Activated CD8-positive, alpha-beta T cell treated with anti-CD3 and anti-CD28 coated beads for 36 hours (primary cell): Measurements from ENCODE around the gene CTH. TPM values are rescaled to one million over a fixed set of nuclear protein-coding genes. Genes with fewer than 3 reads are reported as not detected.

Experiments used
- ATAC-seq: fragments of 200-7000 bp; cut with Tn5 transposase; one replicate; pipeline ENCODE4 v1.10.0; 2021; ENCODE audit warnings: mild to moderate bottlenecking, moderate library complexity
- CTCF ChIA-PET: fragments of 350-600 bp; sonication (Branson Sonifier 250); formaldehyde crosslinking; loops from one replicate; lab custom pipeline; 2021; ENCODE audit warnings: antibody characterized with exemption; lab: Charles Lee
- POLR2A ChIA-PET: fragments of 350-600 bp; sonication (Branson Sonifier 250); formaldehyde crosslinking; loops from one replicate; lab custom pipeline; 2021; ENCODE audit warnings: antibody characterized with exemption; lab: Charles Lee
- DNase-seq: peaks from one replicate; pipeline ENCODE4 v3.0.0-alpha.2; 2020
- H3K27ac Mint-ChIP-seq: one replicate; pipeline ENCODE4 v1.8.0; 2021; ENCODE audit warnings: mild to moderate bottlenecking, mixed read lengths
- H3K27me3 Mint-ChIP-seq: one replicate; pipeline ENCODE4 v1.8.0; 2021; ENCODE audit warnings: mixed read lengths
- H3K36me3 Mint-ChIP-seq: one replicate; pipeline ENCODE4 v1.8.0; 2021; ENCODE audit warnings: low read depth, mixed read lengths
- H3K4me1 Mint-ChIP-seq: one replicate; pipeline ENCODE4 v1.8.0; 2021; ENCODE audit warnings: low read depth, mixed read lengths
- H3K4me3 Mint-ChIP-seq: one replicate; pipeline ENCODE4 v1.8.0; 2021; ENCODE audit warnings: mild to moderate bottlenecking, moderate library complexity, mixed read lengths
- H3K9me3 Mint-ChIP-seq: one replicate; pipeline ENCODE4 v1.8.0; 2021; ENCODE audit warnings: mixed read lengths
- CTCF ChIP-seq: fragments of 200-600 bp; IDR thresholded peaks from one replicate; pipeline ENCODE4 v1.8.0; 2022; ENCODE audit warnings: antibody characterized with exemption, mild to moderate bottlenecking
- intact Hi-C: fragments of 100-400 bp; cut with micrococcal nuclease; formaldehyde crosslinking; loops from one replicate; pipeline ENCODE4 v1.10.0; 2022
- total RNA-seq, 2 experiments: library from RNA; stranded (reverse); gene quantifications; one replicate each; pipeline ENCODE4 v1.2.3, GENCODE V29; 2021

CTH gene
- total RNA-seq, 2 experiments from 2014 or later, result 34.5 to 35.0 TPM

GRCh38 chr1:70385477-70385876, 25.6 kb upstream of the CTH start:
- Mint-ChIP-seq H3K4me1 (no peaks in the 10 kb centered on the region), H3K36me3 (no peaks in the 10 kb centered on the region), H3K9me3 (no peaks in the 10 kb centered on the region), H3K4me3 (no peak overlapping the region), H3K27ac (no peak overlapping the region), H3K27me3 (peaks cover 5% of the 10 kb centered on the region)
- ChIA-PET CTCF (no interaction called here), POLR2A (no interaction called here)
- no peak for DNase-seq
- intact Hi-C loops, result no loop called here
- TF ChIP-seq CTCF, result no peak
- ATAC-seq, result no peak

DNA sequence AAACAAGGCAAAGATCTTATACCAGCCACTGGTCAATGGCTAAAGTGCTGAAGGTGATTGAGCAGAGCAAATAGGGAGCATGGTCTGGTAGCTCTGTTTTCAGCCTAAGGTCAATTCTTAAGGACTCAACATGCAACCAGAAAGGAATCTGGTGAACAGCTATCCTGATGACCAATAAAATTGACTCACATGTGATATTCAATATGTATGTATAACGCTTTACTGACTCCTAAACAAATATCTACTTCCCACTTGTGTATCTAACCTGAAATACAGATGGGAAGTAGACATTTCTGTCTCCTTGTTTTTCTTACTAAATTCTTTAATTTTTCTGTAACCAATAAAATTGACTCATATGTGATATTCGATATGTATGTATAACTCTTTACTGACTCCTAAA, 24.9 kb upstream of the CTH start:
- no peaks in the 10 kb centered on the region for H3K9me3 Mint-ChIP-seq
- no peak overlapping the region for H3K4me3 Mint-ChIP-seq
- POLR2A ChIA-PET, result no interaction called here
- CTCF ChIA-PET, result no interaction called here
- intact Hi-C loops, result no loop called here
- H3K36me3 Mint-ChIP-seq, result no peaks in the 10 kb centered on the region
- H3K27me3 Mint-ChIP-seq, result peaks cover 5% of the 10 kb centered on the region
- H3K4me1 Mint-ChIP-seq, result no peaks in the 10 kb centered on the region
- no peak for ATAC-seq
- DNase-seq, result no peak
- no peak for TF ChIP-seq CTCF
- no peak overlapping the region for H3K27ac Mint-ChIP-seq

DNA sequence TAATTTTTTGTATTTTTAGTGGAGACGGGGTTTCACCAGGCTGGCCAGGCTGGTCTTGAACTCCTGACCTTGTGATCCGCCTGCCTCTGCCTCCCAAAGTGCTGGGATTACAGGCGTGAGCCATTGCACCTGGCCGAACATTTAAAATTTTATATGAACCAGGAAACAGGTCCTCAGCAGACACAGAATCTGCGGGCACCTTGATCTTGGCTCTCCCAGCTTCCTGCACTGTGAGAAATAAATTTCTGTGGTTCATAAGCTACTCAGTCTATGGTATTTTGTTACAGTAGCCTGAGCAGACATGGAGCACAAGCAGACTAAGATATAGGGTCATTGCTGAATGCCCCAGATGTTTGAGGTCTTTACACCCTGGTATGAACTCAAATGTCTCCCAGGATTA, 23.6 kb upstream of the CTH start:
- CTCF ChIA-PET, result interaction anchor here (1.6 kb wide), 1 partner anchor 23 kb away, joined by 6 read pairs; the partner anchor contains the start of gene CTH
- POLR2A ChIA-PET, result no interaction called here
- peaks cover 5% of the 10 kb centered on the region for H3K27me3 Mint-ChIP-seq
- no peaks in the 10 kb centered on the region for H3K36me3 Mint-ChIP-seq
- no peak overlapping the region for H3K27ac Mint-ChIP-seq
- no peak for TF ChIP-seq CTCF
- no peaks in the 10 kb centered on the region for H3K9me3 Mint-ChIP-seq
- DNase-seq (no peak), ATAC-seq (no peak)
- H3K4me1 Mint-ChIP-seq, result no peaks in the 10 kb centered on the region
- no peak overlapping the region for H3K4me3 Mint-ChIP-seq
- intact Hi-C loops, result no loop called here

- Mint-ChIP-seq H3K4me1 (no peaks in the 10 kb centered on the region), H3K9me3 (no peaks in the 10 kb centered on the region), H3K27me3 (peaks cover 4% of the 10 kb centered on the region), H3K27ac (no peak overlapping the region), H3K4me3 (no peak overlapping the region), H3K36me3 (no peaks in the 10 kb centered on the region)
- CTCF ChIA-PET, result interaction anchor here (0.6 kb wide), 1 partner anchor 19 kb away, joined by 3 read pairs; the partner anchor contains the start of gene CTH
- intact Hi-C loops, result no loop called here
- POLR2A ChIA-PET, result no interaction called here
- ATAC-seq (no peak), DNase-seq (no peak)
- no peak for TF ChIP-seq CTCF
Observed at GRCh38 chr1:70392626-70393025, 18.4 kb upstream of the CTH start.

DNA sequence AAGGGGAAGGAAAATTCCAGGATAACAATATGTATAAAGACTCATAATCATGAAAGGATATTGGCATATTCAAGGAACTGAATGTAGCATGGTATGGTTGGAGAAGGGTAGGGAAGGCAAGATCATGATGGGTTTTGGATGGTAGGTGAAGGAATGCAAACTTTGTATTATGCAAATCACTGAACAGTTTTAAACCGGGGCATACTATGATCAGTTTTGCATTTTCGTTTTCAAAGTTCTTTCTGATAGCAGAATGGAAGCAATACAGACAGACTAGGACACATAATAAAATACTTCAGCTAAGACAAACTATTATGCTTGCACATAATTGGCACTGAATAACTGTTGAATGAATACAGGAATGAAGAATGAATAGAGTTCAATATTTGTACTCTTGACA, 14.5 kb upstream of the CTH start:
- CTCF ChIA-PET, result no interaction called here
- Mint-ChIP-seq H3K36me3 (no peaks in the 10 kb centered on the region), H3K27ac (no peak overlapping the region), H3K27me3 (peaks cover 1% of the 10 kb centered on the region), H3K4me3 (no peak overlapping the region), H3K9me3 (no peaks in the 10 kb centered on the region), H3K4me1 (no peaks in the 10 kb centered on the region)
- DNase-seq (no peak), ATAC-seq (no peak)
- TF ChIP-seq CTCF, result no peak
- POLR2A ChIA-PET, result no interaction called here
- intact Hi-C loops, result no loop called here
